GM19351 (cell line): ENCODE results near the gene PRDM11.

Source experiments
- ATAC-seq: cut with Tn5 transposase; IDR thresholded peaks from one replicate; pipeline ENCODE4 v1.9.1; 2021; ENCODE audit warnings: mild to moderate bottlenecking, moderate library complexity; ENCODE audit not compliant: unreplicated experiment

PRDM11 gene

GRCh38 chr11:45157247-45158209, 11.1 kb downstream of the PRDM11 start:
- no peak for ATAC-seq

GRCh38 chr11:45158210-45158731, 11.8 kb downstream of the PRDM11 start:
- ATAC-seq, result no peak

GRCh38 chr11:45158891-45159605, 12.6 kb downstream of the PRDM11 start:
- no peak for ATAC-seq

- ATAC-seq, result no peak
Measured at GRCh38 chr11:45159781-45160365, 13.4 kb downstream of the PRDM11 start.

GRCh38 chr11:45161252-45162063, 15.0 kb downstream of the PRDM11 start:
- no peak for ATAC-seq

- no peak for ATAC-seq
Measured at GRCh38 chr11:45162064-45162375, 15.6 kb downstream of the PRDM11 start.

- no peak for ATAC-seq
Measured at GRCh38 chr11:45162916-45163879, 16.8 kb downstream of the PRDM11 start.

GRCh38 chr11:45163956-45164575, 17.6 kb downstream of the PRDM11 start:
- ATAC-seq, result no peak

GRCh38 chr11:45165386-45165785, 18.9 kb downstream of the PRDM11 start:
- no peak for ATAC-seq

- no peak for ATAC-seq
Measured at GRCh38 chr11:45165806-45166603, 19.6 kb downstream of the PRDM11 start.

- no peak for ATAC-seq
Measured at GRCh38 chr11:45166604-45166897, 20.1 kb downstream of the PRDM11 start.

GRCh38 chr11:45167283-45167682, 20.8 kb downstream of the PRDM11 start:
- ATAC-seq, result no peak

GRCh38 chr11:45168366-45169130, 22.1 kb downstream of the PRDM11 start:
- no peak for ATAC-seq

GRCh38 chr11:45169310-45170072, 23.1 kb downstream of the PRDM11 start:
- ATAC-seq, result no peak

- ATAC-seq, result no peak
Measured at GRCh38 chr11:45170484-45170883, 24.0 kb downstream of the PRDM11 start.

- no peak for ATAC-seq
Measured at GRCh38 chr11:45171550-45171949, 25.1 kb downstream of the PRDM11 start.

GRCh38 chr11:45173064-45173463, 26.6 kb downstream of the PRDM11 start:
- ATAC-seq, result no peak
